ENCODE results near the gene CRY1.

CRY1 gene

DNA sequence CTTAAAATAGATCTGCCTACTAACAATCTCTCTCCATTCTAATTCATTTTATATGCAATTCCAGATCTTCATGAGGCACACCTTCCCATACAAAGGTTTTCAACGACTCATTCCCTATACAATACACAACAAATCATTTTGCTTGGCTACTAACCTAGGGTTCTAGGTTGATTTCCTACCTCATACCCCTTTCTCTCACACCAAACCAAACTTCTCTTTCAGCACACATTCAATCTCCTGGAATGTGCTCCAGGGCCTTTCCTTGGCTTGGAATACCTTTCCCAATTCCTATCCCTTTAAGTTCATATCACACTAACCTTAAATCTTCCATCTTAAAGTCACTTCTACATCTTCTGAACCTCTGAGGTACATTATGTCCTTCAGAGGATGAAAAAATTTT, 67.7 kb downstream of the CRY1 start:
- Histone ChIP-seq H3K4me1 (peaks cover 5% of the 10 kb centered on the region), H3K4me2 (ENCODE audit: low read length) (no peak overlapping the region), H3K36me3 (ENCODE audit: control insufficient read depth, insufficient read depth, low read length) (no peaks in the 10 kb centered on the region), H3K9me3 (ENCODE audit: control insufficient read depth, low read length) (no peaks in the 10 kb centered on the region), H2AFZ (no peak overlapping the region), H3K4me3 (ENCODE audit: low read depth, low read length) (no peak overlapping the region), H3K27ac (no peak overlapping the region), H3K9ac (no peak overlapping the region), H3K79me2 (no peaks in the 10 kb centered on the region), H3K27me3 (ENCODE audit: control insufficient read depth, insufficient read depth, low read length) (no peaks in the 10 kb centered on the region)
- TF ChIP-seq CTCF (IDR thresholded peaks at IDR 0.05) = no peak

GRCh38 chr12:107019546-107019945, 73.8 kb downstream of the CRY1 start:
- Histone ChIP-seq H2AFZ (no peak overlapping the region), H3K27ac (no peak overlapping the region), H3K36me3 (ENCODE audit: control insufficient read depth, insufficient read depth, low read length) (no peaks in the 10 kb centered on the region), H3K79me2 (no peaks in the 10 kb centered on the region), H3K4me3 (ENCODE audit: low read depth, low read length) (no peak overlapping the region), H3K4me2 (ENCODE audit: low read length) (no peak overlapping the region), H3K4me1 (no peaks in the 10 kb centered on the region), H3K9me3 (ENCODE audit: control insufficient read depth, low read length) (no peaks in the 10 kb centered on the region), H3K27me3 (ENCODE audit: control insufficient read depth, insufficient read depth, low read length) (no peaks in the 10 kb centered on the region), H3K9ac (no peak overlapping the region)
- TF ChIP-seq CTCF (IDR thresholded peaks at IDR 0.05) = no peak

DNA sequence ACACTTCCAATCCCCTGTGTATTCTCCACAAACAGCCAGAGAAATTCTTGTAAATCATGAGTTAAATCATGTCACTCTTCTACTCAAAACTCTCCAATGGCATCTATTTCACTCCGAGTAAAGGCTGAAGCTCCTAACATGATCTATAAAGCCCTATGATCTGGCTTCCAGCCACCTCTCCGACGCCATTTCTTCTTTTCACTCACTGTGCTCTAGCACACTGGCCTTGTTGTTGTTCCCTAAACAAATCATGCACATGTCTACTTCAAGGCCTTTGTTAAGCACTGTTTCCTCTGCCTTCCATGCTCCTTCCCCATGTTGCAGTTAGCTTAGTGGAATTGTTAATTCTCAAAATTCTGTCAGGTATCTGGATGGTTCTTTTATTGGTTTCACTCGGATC, 76.3 kb downstream of the CRY1 start:
- H3K36me3 ChIP-seq (ENCODE audit: control insufficient read depth, insufficient read depth, low read length) = no peaks in the 10 kb centered on the region
- H3K27ac ChIP-seq = no peak overlapping the region
- TF ChIP-seq CTCF (IDR thresholded peaks at IDR 0.05) = no peak
- no peak overlapping the region for H3K4me2 ChIP-seq (ENCODE audit: low read length)
- H3K4me1 ChIP-seq = no peaks in the 10 kb centered on the region
- no peak overlapping the region for H3K4me3 ChIP-seq (ENCODE audit: low read depth, low read length)
- no peak overlapping the region for H3K9ac ChIP-seq
- H2AFZ ChIP-seq = no peak overlapping the region
- H3K9me3 ChIP-seq (ENCODE audit: control insufficient read depth, low read length) = no peaks in the 10 kb centered on the region
- no peaks in the 10 kb centered on the region for H3K79me2 ChIP-seq
- no peaks in the 10 kb centered on the region for H3K27me3 ChIP-seq (ENCODE audit: control insufficient read depth, insufficient read depth, low read length)

- no peak for TF ChIP-seq CTCF (IDR thresholded peaks at IDR 0.05)
- H2AFZ ChIP-seq = no peak overlapping the region
Observed at GRCh38 chr12:107014055-107014454, 79.3 kb downstream of the CRY1 start.

DNA sequence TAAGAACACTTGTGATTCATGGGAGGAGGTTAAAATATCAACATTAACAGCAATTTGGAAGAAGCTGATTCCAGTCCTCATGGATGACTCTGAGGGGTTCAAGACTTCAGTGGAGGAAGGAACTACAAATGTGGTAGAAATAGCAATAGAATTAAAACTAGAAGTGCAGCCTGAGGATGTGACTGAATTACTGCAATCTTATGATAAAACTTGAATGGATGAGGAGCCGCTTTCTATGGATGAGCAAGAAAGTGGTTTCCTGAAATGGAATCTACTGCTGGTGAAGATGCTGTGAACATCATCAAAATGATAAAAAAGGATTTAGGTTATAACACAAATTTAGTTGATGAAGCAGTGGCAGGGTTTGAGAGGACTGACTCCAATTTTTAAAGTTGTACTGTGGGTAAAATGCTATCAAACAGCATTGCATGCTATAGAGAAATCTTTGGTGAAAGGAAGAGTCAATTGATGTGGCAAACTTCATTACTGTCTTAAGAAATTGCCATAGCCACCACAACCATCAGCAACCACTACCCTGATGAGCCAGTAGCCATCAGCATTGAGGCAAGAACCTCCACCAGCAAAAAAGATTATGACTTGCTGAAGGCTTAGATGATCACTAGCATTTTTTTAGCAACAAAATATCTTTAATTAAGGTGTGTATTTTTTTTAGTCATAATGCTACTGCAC, 80.5 kb downstream of the CRY1 start:
- Histone ChIP-seq H3K27me3 (ENCODE audit: control insufficient read depth, insufficient read depth, low read length) (no peaks in the 10 kb centered on the region), H3K4me2 (ENCODE audit: low read length) (no peak overlapping the region), H3K4me3 (ENCODE audit: low read depth, low read length) (no peak overlapping the region), H3K9me3 (ENCODE audit: control insufficient read depth, low read length) (no peaks in the 10 kb centered on the region), H3K27ac (no peak overlapping the region), H3K4me1 (no peaks in the 10 kb centered on the region), H3K9ac (no peak overlapping the region), H3K36me3 (ENCODE audit: control insufficient read depth, insufficient read depth, low read length) (no peaks in the 10 kb centered on the region), H3K79me2 (no peaks in the 10 kb centered on the region), H2AFZ (no peak overlapping the region)
- no peak for TF ChIP-seq CTCF (IDR thresholded peaks at IDR 0.05)

More at GRCh38 chr12:107014055-107014454, 79.3 kb downstream of the CRY1 start:
- no peak overlapping the region for H3K9ac ChIP-seq
- H3K27me3 ChIP-seq (ENCODE audit: control insufficient read depth, insufficient read depth, low read length) = no peaks in the 10 kb centered on the region
- no peaks in the 10 kb centered on the region for H3K36me3 ChIP-seq (ENCODE audit: control insufficient read depth, insufficient read depth, low read length)
- no peaks in the 10 kb centered on the region for H3K79me2 ChIP-seq
- no peak overlapping the region for H3K4me2 ChIP-seq (ENCODE audit: low read length)
- no peaks in the 10 kb centered on the region for H3K9me3 ChIP-seq (ENCODE audit: control insufficient read depth, low read length)
- no peaks in the 10 kb centered on the region for H3K4me1 ChIP-seq
- H3K27ac ChIP-seq = no peak overlapping the region
- H3K4me3 ChIP-seq (ENCODE audit: low read depth, low read length) = no peak overlapping the region
